Putamen (tissue), 1 donor: ENCODE results near the gene IGF2.

ENCODE experiments used
- DNase-seq: peaks from one replicate; pipeline ENCODE4 v3.0.0-alpha.2; 2016; ENCODE audit warnings: low spot score

Gene IGF2

GRCh38 chr11:2103668-2104523, 35.3 kb downstream of the IGF2 start:
- no peak for DNase-seq

DNA sequence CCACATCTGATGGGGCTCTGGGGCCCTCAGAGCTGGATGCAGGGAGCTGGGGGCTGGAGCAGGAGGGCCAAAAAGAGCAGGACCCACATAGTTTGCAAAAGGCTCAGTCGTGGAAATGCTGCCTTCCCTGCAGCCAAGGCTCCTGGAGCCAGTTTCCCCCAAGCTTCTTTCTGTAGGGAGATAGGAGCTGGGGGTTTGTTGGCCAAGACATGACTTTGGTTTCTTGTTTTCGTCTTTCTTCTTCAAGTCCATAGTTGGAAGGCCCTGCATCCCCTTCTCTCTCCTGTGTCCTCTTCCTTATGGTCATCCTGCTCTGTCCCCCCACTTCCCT, 36.3 kb downstream of the IGF2 start:
- no peak for DNase-seq

DNA sequence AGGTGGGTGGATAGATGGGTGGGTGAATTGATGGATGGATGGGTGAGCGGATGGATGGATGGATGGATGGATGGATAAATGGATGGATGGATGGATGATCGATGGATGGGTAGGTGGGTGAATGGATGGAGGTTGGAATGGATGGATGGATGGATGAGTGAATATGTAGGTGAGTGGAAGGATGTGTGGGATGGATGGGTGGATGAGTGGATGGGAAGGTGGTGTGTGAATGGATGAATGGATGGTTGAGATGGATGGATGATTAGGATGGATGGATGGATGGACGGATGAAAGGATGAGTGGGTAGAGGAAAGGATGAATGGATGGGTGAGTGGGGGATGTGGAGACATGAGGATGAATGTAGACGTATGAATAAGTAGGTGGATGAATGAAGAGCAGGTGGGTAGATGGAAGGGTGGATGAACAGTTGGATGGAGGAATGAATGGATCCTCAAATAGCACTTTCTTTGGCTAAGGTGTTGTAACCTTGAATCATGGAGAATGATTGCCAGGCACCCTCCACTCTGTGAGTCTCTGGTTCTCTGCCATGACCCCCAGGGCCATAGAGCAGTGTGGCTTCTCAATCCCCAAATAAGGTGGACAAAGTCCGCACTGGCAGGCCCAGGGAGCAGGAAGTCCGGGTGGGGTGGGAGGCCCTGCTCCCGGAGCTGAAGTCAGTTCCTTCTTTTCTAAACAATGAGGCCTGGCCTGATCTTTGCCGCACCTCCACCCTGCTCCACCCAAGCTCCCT, 36.9 kb downstream of the IGF2 start:
- no peak for DNase-seq

- DNase-seq = no peak
Observed at GRCh38 chr11:2101171-2101675, 38.0 kb downstream of the IGF2 start.

- DNase-seq = no peak
Observed at GRCh38 chr11:2100361-2101170, 38.6 kb downstream of the IGF2 start.

GRCh38 chr11:2099516-2100349, 39.5 kb downstream of the IGF2 start:
- DNase-seq = no peak

DNA sequence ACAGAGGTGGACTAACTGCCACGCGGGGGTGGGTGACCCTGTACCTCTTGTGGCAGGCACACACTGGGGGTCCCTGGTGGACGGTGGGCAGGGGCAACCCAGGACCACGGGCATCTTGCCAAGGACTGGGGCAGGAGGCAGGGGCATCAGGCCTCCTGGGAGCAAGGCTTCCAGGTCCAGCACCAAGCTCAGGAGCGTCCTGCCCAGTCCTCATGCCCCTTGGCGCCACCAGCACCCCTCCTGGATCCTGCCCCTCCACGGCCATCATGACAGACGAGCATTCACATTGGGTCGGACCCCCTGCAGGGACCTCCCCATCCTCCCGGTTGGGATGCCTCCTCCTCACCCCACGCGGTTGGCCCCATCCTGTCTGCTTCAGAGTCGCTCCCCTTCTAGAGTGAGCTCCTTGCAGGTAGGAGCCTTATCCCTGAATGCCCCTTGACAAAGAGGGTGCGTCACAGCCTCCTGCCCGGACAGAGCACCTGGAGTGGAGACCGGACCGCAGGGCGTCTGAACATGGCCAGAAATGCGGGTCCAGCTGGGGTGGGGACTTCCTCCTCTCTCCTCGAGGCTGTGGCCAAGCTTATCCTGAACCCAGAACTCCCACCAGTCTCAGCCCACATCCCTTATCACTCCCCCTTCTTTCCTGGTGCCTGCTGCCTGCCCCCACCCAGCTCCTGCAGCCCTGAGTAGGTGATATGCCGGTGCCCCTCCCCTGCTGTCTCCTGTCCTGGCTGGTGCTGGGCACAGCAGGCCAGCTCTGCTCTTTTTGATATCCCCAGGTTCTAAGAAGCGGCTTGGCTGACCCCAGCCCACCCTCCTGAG, 40.3 kb downstream of the IGF2 start:
- DNase-seq = no peak

DNA sequence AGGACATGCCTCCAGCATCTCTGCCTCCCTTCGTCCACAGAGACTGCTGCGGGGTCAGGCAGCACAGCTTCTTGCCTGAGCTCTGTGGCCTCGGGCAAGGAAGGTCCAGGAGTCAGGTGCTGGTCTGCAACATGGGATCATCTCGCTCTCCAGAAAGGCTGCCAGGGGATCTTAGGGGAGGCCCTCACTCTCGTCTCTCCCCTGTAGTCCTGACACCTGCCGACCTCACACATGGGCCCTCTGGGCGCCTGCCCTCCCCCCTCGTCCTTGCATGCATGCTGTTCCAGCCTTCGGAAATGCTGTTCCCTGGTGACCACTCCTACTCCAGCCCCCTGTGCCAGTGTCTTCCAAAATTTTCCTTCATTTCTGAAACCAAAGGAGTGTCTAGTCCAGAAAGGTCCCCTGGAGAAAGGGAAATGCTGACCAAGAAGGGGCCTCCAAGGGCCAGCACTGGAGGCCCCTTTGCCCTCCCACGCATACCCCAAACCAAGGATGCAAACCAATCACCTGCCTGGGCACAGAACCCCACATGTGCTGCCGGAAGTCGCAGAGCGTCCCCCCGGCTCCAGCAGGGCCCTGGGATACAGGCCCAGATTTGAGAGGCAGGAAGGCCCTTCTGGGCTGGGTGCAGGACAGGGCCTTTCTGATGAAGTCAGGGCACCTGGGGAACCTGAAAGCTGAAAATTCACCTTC, 41.0 kb downstream of the IGF2 start:
- DNase-seq = no peak

- no peak for DNase-seq
Observed at GRCh38 chr11:2097356-2097997, 41.7 kb downstream of the IGF2 start.

GRCh38 chr11:2096919-2097301, 42.3 kb downstream of the IGF2 start:
- no peak for DNase-seq

DNA sequence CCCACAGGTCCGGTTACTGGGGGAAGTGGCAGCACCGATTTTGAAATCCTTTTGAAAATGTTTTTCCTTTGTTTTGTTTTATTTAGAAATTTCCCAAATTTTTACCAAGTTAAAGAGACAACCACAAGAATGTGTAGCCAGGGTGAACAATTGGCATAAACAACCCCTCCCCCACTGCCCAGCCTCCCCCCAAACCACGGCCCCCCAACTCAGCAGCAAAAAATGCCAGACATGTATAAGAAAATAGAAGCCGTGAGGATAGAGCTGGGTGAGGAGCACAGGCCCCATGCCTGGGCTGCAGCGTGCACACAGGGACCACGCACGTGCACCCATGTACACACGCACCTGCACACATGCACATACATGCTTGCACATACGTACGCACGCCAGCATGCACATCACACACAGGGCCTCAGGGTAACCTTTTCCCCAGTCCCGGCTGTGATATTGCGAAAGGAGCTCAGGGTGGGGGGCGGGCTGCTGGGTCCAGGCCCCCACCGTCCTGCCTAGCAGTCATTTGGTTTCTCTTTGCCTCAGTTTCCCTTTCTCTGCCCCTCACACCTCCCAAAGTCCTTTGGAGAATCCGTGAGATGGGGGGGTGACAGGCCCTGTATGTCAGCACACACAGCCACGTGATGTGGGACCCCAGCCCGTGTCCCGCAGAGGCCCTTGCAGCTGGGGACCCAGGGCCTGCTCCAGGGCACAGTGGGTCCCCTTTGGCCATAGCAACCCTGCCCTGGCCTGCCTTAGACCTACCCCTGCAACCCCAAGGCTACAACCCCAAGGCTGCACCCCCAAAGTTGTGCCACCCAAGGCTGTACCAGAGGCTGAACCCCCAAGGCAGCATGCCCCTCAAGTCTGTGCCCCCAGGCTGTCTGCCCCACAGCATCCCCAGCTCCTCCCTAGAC, 42.9 kb downstream of the IGF2 start:
- no peak for DNase-seq

DNA sequence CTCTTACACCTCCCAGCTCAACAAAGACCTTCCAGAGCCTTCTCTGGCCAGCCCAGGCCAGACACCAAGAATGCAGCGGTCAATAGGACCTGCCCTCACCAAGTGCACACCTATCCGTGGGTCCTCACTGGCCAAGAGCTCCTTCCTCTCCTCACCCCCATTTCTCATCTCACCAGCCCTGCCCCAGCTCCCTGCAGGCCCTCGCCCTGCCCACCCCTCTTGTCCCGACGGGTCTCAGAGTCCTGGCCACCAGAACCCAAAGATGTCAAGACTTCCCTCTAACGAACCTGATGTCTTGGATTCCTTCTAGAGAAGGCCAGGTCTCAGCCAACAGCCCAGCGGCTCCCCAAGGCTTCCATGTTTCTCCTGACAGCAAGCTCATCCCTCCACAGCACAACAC, 43.6 kb downstream of the IGF2 start:
- no peak for DNase-seq

DNA sequence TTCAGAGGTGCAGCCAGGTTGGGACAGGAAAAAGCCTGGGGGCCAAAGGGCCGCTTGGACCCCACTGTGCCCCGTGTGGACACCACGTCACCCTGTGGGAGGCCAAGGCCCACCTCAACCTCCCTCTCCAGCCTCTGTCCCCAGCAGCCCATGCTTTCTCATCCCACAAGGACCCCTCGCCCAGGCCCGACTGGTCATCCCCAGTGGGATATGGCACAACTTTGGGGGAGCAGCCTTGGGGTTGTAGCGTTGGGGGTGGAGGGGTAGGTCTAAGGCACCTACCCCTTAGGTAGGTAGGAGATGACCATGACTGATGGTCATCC, 44.0 kb downstream of the IGF2 start:
- DNase-seq = no peak

DNA sequence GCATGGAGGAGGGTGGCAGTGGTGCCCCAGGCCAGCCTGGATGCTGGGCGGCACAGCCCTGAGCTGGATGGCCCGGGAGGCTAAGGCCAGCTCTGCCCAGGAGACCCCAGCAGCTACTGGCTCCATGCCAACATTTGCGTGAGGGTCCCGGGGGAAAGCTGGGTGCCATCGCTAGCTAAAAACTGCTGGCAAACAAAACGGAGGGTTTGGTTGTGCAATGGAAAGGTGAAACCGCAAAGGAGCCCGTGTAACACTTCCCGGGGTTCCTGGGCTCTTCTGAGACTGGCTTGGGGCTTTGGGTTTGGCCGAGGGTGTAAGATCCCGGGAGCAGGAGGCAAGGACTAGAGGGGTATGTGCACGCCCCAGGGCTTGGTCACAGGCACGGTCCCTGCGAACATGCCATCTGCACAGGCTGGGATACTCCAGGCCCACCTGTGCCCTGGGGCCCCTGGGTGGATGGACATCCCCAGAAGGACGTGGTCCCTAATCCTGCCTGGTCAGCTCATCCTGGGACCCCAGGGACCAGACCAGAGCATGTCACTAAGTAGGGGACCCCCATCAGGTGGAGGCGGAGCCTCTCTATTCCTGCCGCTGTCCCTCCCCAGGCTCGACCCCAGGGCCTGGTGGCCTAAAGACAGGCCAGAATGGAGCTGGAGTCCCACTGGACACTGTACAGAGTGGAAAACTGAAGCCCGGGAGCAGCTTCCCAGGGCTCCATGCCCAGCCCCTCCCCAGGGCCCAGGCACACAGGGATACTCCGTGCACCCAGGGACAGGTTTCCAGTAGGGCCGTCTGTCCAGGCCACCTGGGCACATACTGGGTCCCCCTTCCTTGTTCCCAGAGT, 44.6 kb downstream of the IGF2 start:
- no peak for DNase-seq

DNA sequence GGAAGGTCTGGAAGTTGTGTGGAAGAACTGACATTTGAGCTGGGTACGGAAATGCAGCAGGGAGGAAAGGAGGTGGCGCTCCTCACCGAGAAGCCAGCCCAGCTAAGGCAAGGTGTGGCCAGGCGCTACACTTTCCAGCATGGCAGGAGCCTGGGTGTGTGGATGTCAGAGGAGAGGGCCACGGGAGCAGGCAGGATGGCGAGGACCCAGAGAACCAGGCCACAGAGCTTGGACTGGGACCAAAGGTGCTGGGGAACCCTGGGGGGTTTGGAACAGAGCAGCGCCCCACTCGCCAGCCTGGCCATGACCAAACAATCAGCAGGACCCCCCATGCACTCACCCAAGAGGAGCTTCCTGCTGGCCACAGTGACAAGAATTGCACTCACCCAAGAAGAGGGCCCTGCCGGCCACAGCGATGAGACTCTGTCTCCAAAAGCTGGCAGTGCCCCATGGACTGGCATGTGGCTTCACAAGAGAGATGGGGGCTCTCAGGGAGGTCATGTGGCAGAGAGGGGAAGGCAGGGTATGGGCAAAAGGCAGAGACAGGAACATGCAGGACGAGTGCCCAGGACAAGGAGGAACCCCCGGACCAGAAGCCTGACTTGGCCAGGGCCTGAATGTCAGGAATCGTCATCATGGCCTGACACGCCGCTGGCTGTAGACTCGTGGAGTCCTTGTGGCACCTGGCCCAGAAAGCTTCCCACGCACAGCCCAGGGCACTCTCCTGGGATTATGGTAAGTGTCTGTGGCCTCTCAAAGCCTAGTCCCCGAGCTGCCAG, 45.4 kb downstream of the IGF2 start:
- DNase-seq = no peak

GRCh38 chr11:2092956-2093412, 46.2 kb downstream of the IGF2 start:
- DNase-seq = peak; percentile 3

DNA sequence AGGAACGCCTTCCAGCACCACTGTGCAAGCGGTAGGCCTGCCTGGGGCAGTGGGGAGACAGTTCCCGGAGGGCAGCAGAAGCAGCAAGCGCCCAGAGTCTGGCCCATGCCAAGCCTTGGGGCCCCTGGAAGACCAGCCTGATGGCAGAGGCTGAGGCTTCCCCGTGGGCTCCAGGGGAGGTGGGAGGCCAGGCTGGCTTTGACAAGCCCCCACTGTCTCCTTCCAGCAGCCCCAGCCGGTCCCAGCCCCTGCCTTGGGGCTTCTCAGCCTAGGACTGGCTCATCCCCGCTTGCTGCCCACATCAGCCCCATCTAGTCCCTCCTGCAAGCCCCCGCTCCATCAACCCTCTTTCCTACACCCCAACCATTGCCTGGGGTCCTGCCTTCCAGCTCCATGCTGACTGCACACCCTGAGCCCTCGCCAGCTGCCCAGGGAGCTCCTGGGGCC, 46.7 kb downstream of the IGF2 start:
- DNase-seq = no peak
